Measurements from ENCODE around the gene DAB2.

Gene DAB2

GRCh38 chr5:39333104-39333503, 91.7 kb downstream of the DAB2 start:
- DNase-seq, result no peak

GRCh38 chr5:39331861-39332381, 92.9 kb downstream of the DAB2 start:
- no peak for DNase-seq

- no peak for DNase-seq
Measured at GRCh38 chr5:39328731-39329130, 96.0 kb downstream of the DAB2 start.

- no peak for DNase-seq
Measured at GRCh38 chr5:39323542-39323941, 101.2 kb downstream of the DAB2 start.

Data from T1000 (cell line).